Measurements from ENCODE around the gene IMMP2L. TPM values are rescaled to one million over a fixed set of nuclear protein-coding genes. Genes with fewer than 3 reads are reported as not detected.

The IMMP2L gene
- total RNA-seq, 1 donor from 2014 or later = 11.9 TPM

- DNase-seq (ENCODE audit: low read depth, low spot score) = no peak
- no peaks in the 10 kb centered on the region for H3K36me3 Mint-ChIP-seq (ENCODE audit: low read depth)
- peaks cover 2% of the 10 kb centered on the region for H3K9me3 Mint-ChIP-seq
- H3K4me3 Mint-ChIP-seq = no peak overlapping the region
- no peaks in the 10 kb centered on the region for H3K4me1 Mint-ChIP-seq
- no peak overlapping the region for H3K27ac Mint-ChIP-seq (ENCODE audit: unreplicated experiment)
- no peaks in the 10 kb centered on the region for H3K27me3 Mint-ChIP-seq (ENCODE audit: low read depth)
- no peak for TF ChIP-seq CTCF (conservative IDR thresholded peaks at IDR 0.05)
Observed at GRCh38 chr7:110688908-110689307, 873.4 kb downstream of the IMMP2L start.

GRCh38 chr7:110685899-110686298, 876.4 kb downstream of the IMMP2L start:
- Mint-ChIP-seq H3K4me3 (no peak overlapping the region), H3K9me3 (no peaks in the 10 kb centered on the region), H3K36me3 (ENCODE audit: low read depth) (no peaks in the 10 kb centered on the region), H3K4me1 (no peaks in the 10 kb centered on the region), H3K27me3 (ENCODE audit: low read depth) (no peaks in the 10 kb centered on the region), H3K27ac (ENCODE audit: unreplicated experiment) (no peak overlapping the region)
- no peak for TF ChIP-seq CTCF (conservative IDR thresholded peaks at IDR 0.05)
- no peak for DNase-seq (ENCODE audit: low read depth, low spot score)

- Mint-ChIP-seq H3K9me3 (no peaks in the 10 kb centered on the region), H3K27me3 (ENCODE audit: low read depth) (no peaks in the 10 kb centered on the region), H3K4me3 (no peak overlapping the region), H3K36me3 (ENCODE audit: low read depth) (no peaks in the 10 kb centered on the region), H3K27ac (ENCODE audit: unreplicated experiment) (no peak overlapping the region), H3K4me1 (no peaks in the 10 kb centered on the region)
- TF ChIP-seq CTCF (conservative IDR thresholded peaks at IDR 0.05) = no peak
- no peak for DNase-seq (ENCODE audit: low read depth, low spot score)
Observed at GRCh38 chr7:110681941-110682340, 880.4 kb downstream of the IMMP2L start.

- no peak overlapping the region for H3K27ac Mint-ChIP-seq (ENCODE audit: unreplicated experiment)
Observed at GRCh38 chr7:110677405-110677804, 884.9 kb downstream of the IMMP2L start.

GRCh38 chr7:110676785-110677184, 885.5 kb downstream of the IMMP2L start:
- TF ChIP-seq CTCF (conservative IDR thresholded peaks at IDR 0.05) = no peak
- H3K9me3 Mint-ChIP-seq = peaks cover 13% of the 10 kb centered on the region
- H3K36me3 Mint-ChIP-seq (ENCODE audit: low read depth) = peaks cover 6% of the 10 kb centered on the region
- H3K4me1 Mint-ChIP-seq = no peaks in the 10 kb centered on the region
- H3K27ac Mint-ChIP-seq (ENCODE audit: unreplicated experiment) = no peak overlapping the region
- H3K4me3 Mint-ChIP-seq = no peak overlapping the region
- no peaks in the 10 kb centered on the region for H3K27me3 Mint-ChIP-seq (ENCODE audit: low read depth)
- DNase-seq (ENCODE audit: low read depth, low spot score) = no peak

More at GRCh38 chr7:110677405-110677804, 884.9 kb downstream of the IMMP2L start:
- no peak for TF ChIP-seq CTCF (conservative IDR thresholded peaks at IDR 0.05)
- Mint-ChIP-seq H3K36me3 (ENCODE audit: low read depth) (peaks cover 6% of the 10 kb centered on the region), H3K9me3 (peaks cover 11% of the 10 kb centered on the region), H3K27me3 (ENCODE audit: low read depth) (no peaks in the 10 kb centered on the region), H3K4me1 (no peaks in the 10 kb centered on the region), H3K4me3 (no peak overlapping the region)
- no peak for DNase-seq (ENCODE audit: low read depth, low spot score)
